Measurements from ENCODE around the gene VWA3B.

VWA3B gene

DNA sequence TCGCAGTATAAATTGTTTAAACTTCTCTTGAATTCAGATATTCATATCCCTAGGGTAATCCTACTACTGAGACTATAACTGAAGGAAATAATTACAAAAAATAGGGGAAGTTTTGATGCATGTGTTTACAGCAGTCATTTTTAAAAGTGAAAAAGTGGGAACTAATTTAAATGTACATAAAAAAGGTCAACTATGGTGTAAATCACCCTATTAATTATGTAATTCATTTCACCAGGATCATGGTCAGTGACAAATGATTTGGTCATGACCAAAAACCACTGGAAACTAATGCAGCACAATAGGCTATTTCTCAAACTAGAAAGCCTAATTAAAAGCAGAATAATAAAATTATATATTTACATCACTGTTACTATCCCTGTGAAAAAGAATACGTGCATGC is 254.3 kb downstream of the VWA3B start:
- H3K27me3 ChIP-seq (ENCODE audit: insufficient read depth, low read length, poor library complexity, severe bottlenecking), result no peaks in the 10 kb centered on the region

DNA sequence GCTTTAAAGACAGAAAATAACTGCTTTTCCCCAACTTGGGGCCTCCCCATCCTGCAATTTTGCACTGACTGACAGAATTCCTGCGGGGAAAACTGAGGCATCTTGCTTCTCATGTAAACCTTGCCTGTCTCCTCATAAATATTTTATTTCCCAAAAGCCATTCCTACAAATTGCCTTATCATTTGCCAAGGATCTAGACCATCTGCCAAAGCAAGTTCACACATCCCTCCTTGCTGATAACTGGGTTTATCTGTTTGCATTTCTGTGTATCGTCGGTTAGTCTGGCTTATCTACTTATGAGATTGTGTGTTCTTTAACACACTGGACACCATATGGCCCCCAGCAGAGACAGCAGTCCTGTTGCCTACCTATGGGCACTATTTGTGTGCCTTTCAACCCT is 256.3 kb downstream of the VWA3B start:
- H4K20me1 ChIP-seq (ENCODE audit: insufficient read depth, low read length, poor library complexity, severe bottlenecking), result no peaks in the 10 kb centered on the region
- H3K27me3 ChIP-seq (ENCODE audit: insufficient read depth, low read length, poor library complexity, severe bottlenecking), result no peaks in the 10 kb centered on the region

More for the DNA sequence above, 254.3 kb downstream of the VWA3B start:
- Histone ChIP-seq H3K9ac (ENCODE audit: low read depth, low read length, poor library complexity, severe bottlenecking) (no peak overlapping the region), H3K4me1 (ENCODE audit: insufficient read depth, low read length, poor library complexity, severe bottlenecking) (no peaks in the 10 kb centered on the region), H4K20me1 (ENCODE audit: insufficient read depth, low read length, poor library complexity, severe bottlenecking) (no peaks in the 10 kb centered on the region), H3K79me2 (ENCODE audit: insufficient read depth, low read length) (no peaks in the 10 kb centered on the region), H3F3A (ENCODE audit: low read depth) (no peaks in the 10 kb centered on the region), H3K4me3 (ENCODE audit: low read length, poor library complexity, severe bottlenecking) (no peak overlapping the region), H3K9me3 (ENCODE audit: insufficient read depth, low read depth, low read length) (no peaks in the 10 kb centered on the region), H3K9me2 (replicated peaks; ENCODE audit: low read depth, low read length) (no peaks in the 10 kb centered on the region), H2AFZ (ENCODE audit: low read length) (no peak overlapping the region), H3K4me2 (ENCODE audit: low read depth, low read length, poor library complexity, severe bottlenecking) (no peak overlapping the region), H3K36me3 (ENCODE audit: insufficient read depth, low read length) (no peaks in the 10 kb centered on the region)
- no peak for TF ChIP-seq EZH2phosphoT487 (IDR thresholded peaks at IDR 0.05; ENCODE audit: borderline replicate concordance)
- TF ChIP-seq, protein P1, sequence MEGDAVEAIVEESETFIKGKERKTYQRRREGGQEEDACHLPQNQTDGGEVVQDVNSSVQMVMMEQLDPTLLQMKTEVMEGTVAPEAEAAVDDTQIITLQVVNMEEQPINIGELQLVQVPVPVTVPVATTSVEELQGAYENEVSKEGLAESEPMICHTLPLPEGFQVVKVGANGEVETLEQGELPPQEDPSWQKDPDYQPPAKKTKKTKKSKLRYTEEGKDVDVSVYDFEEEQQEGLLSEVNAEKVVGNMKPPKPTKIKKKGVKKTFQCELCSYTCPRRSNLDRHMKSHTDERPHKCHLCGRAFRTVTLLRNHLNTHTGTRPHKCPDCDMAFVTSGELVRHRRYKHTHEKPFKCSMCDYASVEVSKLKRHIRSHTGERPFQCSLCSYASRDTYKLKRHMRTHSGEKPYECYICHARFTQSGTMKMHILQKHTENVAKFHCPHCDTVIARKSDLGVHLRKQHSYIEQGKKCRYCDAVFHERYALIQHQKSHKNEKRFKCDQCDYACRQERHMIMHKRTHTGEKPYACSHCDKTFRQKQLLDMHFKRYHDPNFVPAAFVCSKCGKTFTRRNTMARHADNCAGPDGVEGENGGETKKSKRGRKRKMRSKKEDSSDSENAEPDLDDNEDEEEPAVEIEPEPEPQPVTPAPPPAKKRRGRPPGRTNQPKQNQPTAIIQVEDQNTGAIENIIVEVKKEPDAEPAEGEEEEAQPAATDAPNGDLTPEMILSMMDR (conservative IDR thresholded peaks at IDR 0.05; ENCODE audit: low read length), result no peak

DNA sequence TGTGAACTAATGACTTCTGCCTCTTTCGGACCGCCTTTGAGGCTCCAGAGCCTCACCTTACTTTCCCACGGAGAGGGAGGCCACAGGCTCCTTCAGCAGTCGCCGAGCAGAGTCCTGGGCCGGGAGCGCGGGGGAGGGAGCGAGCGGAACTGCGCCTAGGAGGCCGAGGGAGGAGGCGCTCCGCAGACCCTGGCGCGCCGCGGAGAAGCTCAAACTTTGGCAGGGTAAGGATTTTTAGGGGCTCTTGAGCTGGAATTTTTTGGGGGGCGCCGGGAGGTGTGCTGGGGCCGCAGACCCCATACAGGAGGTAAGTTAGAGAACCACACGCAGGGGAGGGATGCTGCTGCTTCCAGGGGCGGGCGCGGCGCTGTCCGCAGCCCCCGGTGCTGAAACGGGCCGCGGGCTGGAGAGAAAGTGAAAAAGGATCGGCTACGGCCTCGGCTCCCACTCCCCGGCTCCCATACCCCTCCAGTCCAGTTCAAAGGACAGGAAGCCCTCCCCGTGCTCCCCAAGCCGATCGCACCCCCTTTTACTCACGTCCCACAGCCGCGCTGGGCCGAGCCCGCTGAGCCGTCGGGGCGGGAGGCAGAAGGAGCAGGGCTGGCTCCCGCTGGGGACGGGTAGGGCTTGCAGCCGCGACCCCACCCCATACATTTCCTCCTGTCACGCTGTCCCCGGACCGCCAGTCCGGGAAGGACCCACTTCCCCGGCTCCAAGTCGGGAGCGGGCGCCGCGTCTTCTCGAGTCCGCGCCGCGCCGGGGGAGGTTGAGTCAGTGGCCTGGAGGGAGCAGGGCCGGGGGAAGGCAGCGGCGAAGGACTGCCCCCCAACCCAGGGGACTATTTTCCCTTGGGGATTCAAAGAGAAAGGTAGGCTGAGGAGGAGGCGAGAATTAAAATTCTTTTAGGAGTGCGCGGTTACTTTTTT is 259.6 kb downstream of the VWA3B start, which contains the start of gene CNGA3:
Gene CNGA3, plus strand, starts transcription at position 146 of the 926 bp plus-strand sequence. CDS start 23,520 bp downstream, outside the sequence.
- TF ChIP-seq, protein P1 (conservative IDR thresholded peaks at IDR 0.05; ENCODE audit: low read length), result no peak
- TF ChIP-seq EZH2phosphoT487 (IDR thresholded peaks at IDR 0.05; ENCODE audit: borderline replicate concordance), result no peak
- Histone ChIP-seq H3K4me1 (ENCODE audit: insufficient read depth, low read length, poor library complexity, severe bottlenecking) (no peaks in the 10 kb centered on the region), H3K4me3 (ENCODE audit: low read length, poor library complexity, severe bottlenecking) (no peak within 1 kb of the TSS)

More for the DNA sequence above, 256.3 kb downstream of the VWA3B start:
- H2AFZ ChIP-seq (ENCODE audit: low read length), result no peak overlapping the region
- no peaks in the 10 kb centered on the region for H3K4me1 ChIP-seq (ENCODE audit: insufficient read depth, low read length, poor library complexity, severe bottlenecking)
- no peaks in the 10 kb centered on the region for H3K79me2 ChIP-seq (ENCODE audit: insufficient read depth, low read length)
- H3K9ac ChIP-seq (ENCODE audit: low read depth, low read length, poor library complexity, severe bottlenecking), result no peak overlapping the region
- H3K9me2 ChIP-seq (replicated peaks; ENCODE audit: low read depth, low read length), result no peaks in the 10 kb centered on the region
- no peaks in the 10 kb centered on the region for H3K36me3 ChIP-seq (ENCODE audit: insufficient read depth, low read length)
- no peaks in the 10 kb centered on the region for H3K9me3 ChIP-seq (ENCODE audit: insufficient read depth, low read depth, low read length)
- TF ChIP-seq, protein P1 (conservative IDR thresholded peaks at IDR 0.05; ENCODE audit: low read length), result no peak
- no peak for TF ChIP-seq EZH2phosphoT487 (IDR thresholded peaks at IDR 0.05; ENCODE audit: borderline replicate concordance)
- no peak overlapping the region for H3K4me3 ChIP-seq (ENCODE audit: low read length, poor library complexity, severe bottlenecking)
- H3F3A ChIP-seq (ENCODE audit: low read depth), result no peaks in the 10 kb centered on the region
- no peak overlapping the region for H3K4me2 ChIP-seq (ENCODE audit: low read depth, low read length, poor library complexity, severe bottlenecking)

More for the DNA sequence above, 259.6 kb downstream of the VWA3B start, which contains the start of gene CNGA3:
- Histone ChIP-seq H3K9ac (ENCODE audit: low read depth, low read length, poor library complexity, severe bottlenecking) (no peak within 1 kb of the TSS), H3K36me3 (ENCODE audit: insufficient read depth, low read length) (no peaks in the 10 kb centered on the region), H3K27me3 (ENCODE audit: insufficient read depth, low read length, poor library complexity, severe bottlenecking) (no peaks in the 10 kb centered on the region), H3K9me2 (replicated peaks; ENCODE audit: low read depth, low read length) (no peaks in the 10 kb centered on the region), H4K20me1 (ENCODE audit: insufficient read depth, low read length, poor library complexity, severe bottlenecking) (no peaks in the 10 kb centered on the region), H3K4me2 (ENCODE audit: low read depth, low read length, poor library complexity, severe bottlenecking) (no peak within 1 kb of the TSS), H3K9me3 (ENCODE audit: insufficient read depth, low read depth, low read length) (no peaks in the 10 kb centered on the region), H2AFZ (ENCODE audit: low read length) (no peak within 1 kb of the TSS), H3F3A (ENCODE audit: low read depth) (no peaks in the 10 kb centered on the region), H3K79me2 (ENCODE audit: insufficient read depth, low read length) (no peaks in the 10 kb centered on the region)
